Thyroid gland (tissue), 4 donors: ENCODE data around the gene CD226.

ENCODE experiments used
- CTCF ChIP-seq, 6 experiments: fragments of 200-600 bp in 3 of 6; fragments of 450-650 bp in 3 of 6; sonication (generic) in 3 of 6; IDR thresholded peaks; one replicate each; pipeline ENCODE4 v1.5.1; 2016 to 2019; ENCODE audit warnings: antibody characterized with exemption in 6 of 6, mild to moderate bottlenecking in 2 of 6, inconsistent platforms in 1 of 6, moderate library complexity in 1 of 6
- POLR2A ChIP-seq, 2 donors: fragments of 450-650 bp; IDR thresholded peaks; one replicate each; pipeline ENCODE4 v1.6.1; 2017; ENCODE audit warnings: antibody characterized with exemption in 2 of 2, mild to moderate bottlenecking in 2 of 2, moderate library complexity in 1 of 2

- no peak for TF ChIP-seq POLR2A (IDR thresholded peaks at IDR 0.05)
- no peak for TF ChIP-seq CTCF (IDR thresholded peaks at IDR 0.05)
Observed at GRCh38 chr18:69840001-69840400, 107.7 kb downstream of the CD226 start.
